Stimulated activated naive CD8-positive, alpha-beta T cell treated with anti-CD3 and anti-CD28 coated beads, Interleukin-15, amount 100 ng/mL, for 72 hours (primary cell): ENCODE measurements around the gene FANCL.
"Not testable (repeated sequence)": the region's sequence is repeated elsewhere in the genome, so short reads cannot be mapped to it uniquely, and the experiment has no call there.

Experiments
- ATAC-seq: fragments of 150-1000 bp; cut with Tn5 transposase; 2 replicates; pipeline ENCODE4 v1.10.0; 2021; ENCODE audit warnings: mild to moderate bottlenecking, moderate library complexity
- DNase-seq, 2 donors: peaks; one replicate each; pipeline ENCODE4 v3.0.0; 2021 to 2022
- H3K27ac Mint-ChIP-seq, 2 donors: one replicate each; pipeline ENCODE4 v1.8.0; 2022; ENCODE audit warnings: mild to moderate bottlenecking in 2 of 2, mixed read lengths in 2 of 2, moderate library complexity in 2 of 2
- H3K27me3 Mint-ChIP-seq: one replicate; pipeline ENCODE4 v1.8.0; 2022; ENCODE audit warnings: mixed read lengths
- H3K4me1 Mint-ChIP-seq: one replicate; pipeline ENCODE4 v1.8.0; 2022; ENCODE audit warnings: mild to moderate bottlenecking, mixed read lengths
- H3K4me3 Mint-ChIP-seq, 2 donors: one replicate each; pipeline ENCODE4 v1.8.0; 2022; ENCODE audit warnings: mild to moderate bottlenecking in 2 of 2, mixed read lengths in 2 of 2, moderate library complexity in 1 of 2
- H3K9me3 Mint-ChIP-seq, 2 donors: one replicate each; pipeline ENCODE4 v1.8.0; 2022; ENCODE audit warnings: mixed read lengths in 2 of 2

Gene FANCL

DNA sequence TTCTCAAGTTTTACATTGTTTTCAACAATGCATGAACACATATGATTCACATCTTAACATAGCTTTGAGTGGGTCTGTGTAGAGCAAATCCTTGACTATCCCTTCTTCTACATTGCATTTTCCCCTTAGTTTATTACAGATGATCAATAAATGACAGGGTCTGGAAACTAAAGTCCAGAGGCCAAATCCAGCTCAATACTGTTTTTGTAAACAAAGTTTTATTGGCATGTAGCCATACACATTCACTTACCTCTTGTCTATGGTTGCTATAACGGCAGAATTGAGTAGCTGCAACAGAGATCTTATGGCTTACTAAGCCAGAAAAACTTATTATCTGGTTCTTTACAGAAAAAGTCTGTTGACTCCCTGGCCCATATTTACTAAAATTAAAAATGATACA lies 12.8 kb downstream of the FANCL start:
- Mint-ChIP-seq H3K27ac (no peak overlapping the region), H3K4me1 (peaks cover 2% of the 10 kb centered on the region), H3K4me3 (no peak overlapping the region), H3K9me3 (no peaks in the 10 kb centered on the region), H3K27me3 (no peaks in the 10 kb centered on the region)
- DNase-seq (no peak), ATAC-seq (no peak)

DNA sequence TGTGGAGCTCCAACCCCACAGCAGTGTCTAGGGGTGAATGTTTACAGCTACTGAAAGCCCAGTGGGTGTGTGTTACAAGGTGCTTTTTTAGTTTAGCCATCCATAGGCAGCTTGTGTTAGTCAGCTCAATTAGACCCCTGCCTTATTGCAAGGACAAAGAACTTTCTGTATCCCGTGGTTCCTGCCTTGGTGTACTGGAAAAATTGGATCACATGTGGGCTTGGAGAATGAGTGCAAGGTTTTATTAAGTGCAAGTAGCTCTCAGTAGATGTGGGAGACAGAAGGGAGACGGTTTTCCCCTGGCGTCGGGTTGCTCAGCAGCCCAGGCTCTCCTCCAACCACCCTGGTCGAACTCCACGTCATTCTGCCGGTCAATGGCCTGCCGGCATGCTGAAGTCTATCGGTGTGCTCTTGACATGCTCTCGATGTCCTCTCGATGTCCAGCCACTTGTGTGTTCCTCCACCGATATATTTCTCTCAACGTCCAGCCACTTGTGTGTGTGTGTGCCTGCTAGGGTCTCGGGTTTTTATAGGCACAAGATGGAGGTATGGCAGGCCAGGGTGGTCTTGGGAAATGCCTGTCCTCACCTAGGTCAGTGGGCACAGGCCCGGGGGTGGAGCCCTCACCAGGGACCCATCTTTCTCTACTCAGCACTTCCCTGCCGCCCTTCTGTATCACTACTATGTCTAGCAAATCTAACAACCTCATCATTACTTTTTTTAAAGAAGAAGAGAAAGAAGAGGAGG lies 13.8 kb downstream of the FANCL start:
- no peak for DNase-seq
- no peak overlapping the region for H3K4me3 Mint-ChIP-seq
- H3K9me3 Mint-ChIP-seq: no peaks in the 10 kb centered on the region
- no peaks in the 10 kb centered on the region for H3K27me3 Mint-ChIP-seq
- ATAC-seq: no peak
- H3K27ac Mint-ChIP-seq: no peak overlapping the region
- H3K4me1 Mint-ChIP-seq: no peaks in the 10 kb centered on the region

DNA sequence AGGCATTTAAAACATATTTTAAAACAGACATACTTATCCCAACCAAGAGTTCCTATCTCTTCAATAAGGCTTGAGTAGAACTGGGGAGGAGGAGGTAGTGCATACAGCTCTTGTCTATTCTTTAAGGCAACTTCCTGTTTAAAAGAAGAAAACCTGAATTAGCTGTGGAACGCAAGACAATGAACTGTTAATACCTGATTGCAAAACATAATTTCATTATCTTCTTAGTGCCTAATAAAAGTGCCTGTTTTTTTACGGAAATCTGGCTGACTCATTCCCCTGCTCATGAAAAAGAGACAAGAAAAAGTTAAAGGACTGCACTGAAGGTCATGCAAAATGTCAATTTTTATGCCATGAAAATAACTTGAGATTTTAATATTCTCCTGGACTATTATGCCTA lies 19.2 kb downstream of the FANCL start:
- H3K27me3 Mint-ChIP-seq: no peaks in the 10 kb centered on the region
- no peak for DNase-seq
- H3K9me3 Mint-ChIP-seq: no peaks in the 10 kb centered on the region
- H3K4me3 Mint-ChIP-seq: no peak overlapping the region
- H3K27ac Mint-ChIP-seq: no peak overlapping the region
- no peaks in the 10 kb centered on the region for H3K4me1 Mint-ChIP-seq
- no peak for ATAC-seq

DNA sequence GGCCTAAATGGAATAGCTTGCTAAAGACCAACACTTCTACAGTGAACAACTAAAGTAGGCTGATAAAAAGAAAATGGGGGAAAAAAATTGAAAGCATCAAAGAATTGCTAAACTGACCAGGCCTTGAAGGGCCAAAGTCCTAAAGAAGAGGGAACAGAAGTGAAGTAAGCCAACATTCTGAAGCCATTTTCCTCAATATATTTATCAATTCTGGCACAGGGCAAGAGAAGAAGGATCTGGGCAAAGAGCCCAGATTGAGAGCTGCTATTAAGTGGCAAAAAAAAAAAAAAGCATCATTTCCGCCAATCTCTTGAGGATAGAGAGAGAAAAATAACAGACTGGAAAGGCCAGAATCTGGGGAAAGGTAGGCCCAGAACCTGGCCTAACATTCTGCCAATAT lies 25.7 kb downstream of the FANCL start:
- Mint-ChIP-seq H3K9me3 (peaks cover 9 to 18% of the 10 kb centered on the region in 2 donors), H3K27ac (no peak overlapping the region), H3K4me3 (no peak overlapping the region), H3K27me3 (no peaks in the 10 kb centered on the region), H3K4me1 (no peaks in the 10 kb centered on the region)
- no peak for DNase-seq
- no peak for ATAC-seq

DNA sequence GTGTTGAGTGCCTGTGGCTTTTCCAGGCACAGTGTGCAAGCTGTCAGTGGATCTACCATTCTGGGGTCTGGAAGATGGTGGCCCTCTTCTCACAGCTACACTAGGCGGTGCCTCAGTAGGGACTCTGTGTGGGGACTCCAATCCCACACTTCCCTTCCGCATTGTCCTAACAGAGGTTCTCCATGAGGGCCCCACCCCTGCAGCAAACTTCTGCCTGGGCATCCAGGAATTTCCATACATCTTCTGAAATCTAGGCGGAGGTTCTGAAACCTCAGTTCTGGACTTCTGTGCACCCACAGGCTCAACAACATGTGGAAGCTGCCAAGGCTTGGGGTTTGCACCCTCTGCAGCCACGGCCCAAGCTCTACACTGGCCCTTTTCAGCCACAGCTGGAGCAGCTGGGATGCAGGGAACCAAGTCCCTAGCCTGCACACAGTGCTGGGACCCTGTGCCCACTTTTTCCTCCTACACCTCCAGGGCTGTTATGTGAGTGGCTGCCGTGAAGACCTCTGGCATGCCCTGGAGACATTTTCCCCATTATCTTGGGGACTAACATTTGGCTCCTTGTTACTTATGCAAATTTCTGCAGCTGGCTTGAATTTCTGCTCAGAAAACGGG lies 30.1 kb downstream of the FANCL start:
- not testable (repeated sequence) for H3K27ac Mint-ChIP-seq, H3K4me3 Mint-ChIP-seq, ATAC-seq, H3K4me1 Mint-ChIP-seq, H3K27me3 Mint-ChIP-seq, DNase-seq
- H3K9me3 Mint-ChIP-seq: peaks cover 9 to 22% of the 10 kb centered on the region in 2 donors

DNA sequence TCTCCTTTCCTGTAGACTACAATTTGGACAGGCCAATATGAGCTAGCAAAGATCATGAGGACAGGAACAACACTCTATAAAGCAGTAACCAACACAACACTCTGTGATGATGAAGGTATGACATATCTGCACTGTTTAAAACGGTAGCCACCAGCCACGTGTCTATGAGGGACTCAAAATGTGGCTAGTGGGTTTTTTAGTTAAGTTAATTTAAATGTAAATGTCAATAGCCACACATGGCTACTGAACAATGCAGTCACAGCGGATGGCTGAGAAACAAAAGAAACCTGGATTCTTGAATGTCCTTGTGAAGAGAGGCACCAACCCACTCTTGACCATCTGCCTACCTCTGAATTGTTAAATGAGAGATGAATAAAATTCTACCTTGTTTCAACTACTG lies 33.9 kb downstream of the FANCL start:
- Mint-ChIP-seq H3K4me1 (no peaks in the 10 kb centered on the region), H3K4me3 (no peak overlapping the region), H3K27ac (no peak overlapping the region), H3K9me3 (peaks cover 9 to 22% of the 10 kb centered on the region in 2 donors), H3K27me3 (no peaks in the 10 kb centered on the region)
- ATAC-seq: no peak
- no peak for DNase-seq

DNA sequence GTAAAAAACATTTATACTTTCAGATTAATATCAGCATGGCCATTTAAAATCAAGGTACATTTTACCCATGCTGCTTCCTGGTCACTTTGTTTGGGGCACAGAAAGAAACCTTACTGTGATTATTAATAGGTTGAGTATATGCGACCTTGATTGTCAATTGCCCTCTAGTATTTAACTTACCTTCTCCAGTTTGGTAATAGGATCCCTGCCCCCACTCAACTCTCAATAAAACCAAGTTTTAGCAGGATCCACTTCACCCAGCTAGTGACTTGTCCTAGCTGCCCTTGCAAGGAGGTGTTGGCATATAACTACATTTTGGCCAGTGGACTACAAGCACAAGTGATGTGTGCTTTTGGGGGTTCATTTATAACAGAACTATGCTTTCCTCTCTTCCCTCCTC lies 34.3 kb downstream of the FANCL start:
- ATAC-seq (no peak), DNase-seq (no peak)
- Mint-ChIP-seq H3K4me1 (no peaks in the 10 kb centered on the region), H3K27me3 (no peaks in the 10 kb centered on the region), H3K27ac (no peak overlapping the region), H3K9me3 (peaks cover 5 to 18% of the 10 kb centered on the region in 2 donors), H3K4me3 (no peak overlapping the region)

DNA sequence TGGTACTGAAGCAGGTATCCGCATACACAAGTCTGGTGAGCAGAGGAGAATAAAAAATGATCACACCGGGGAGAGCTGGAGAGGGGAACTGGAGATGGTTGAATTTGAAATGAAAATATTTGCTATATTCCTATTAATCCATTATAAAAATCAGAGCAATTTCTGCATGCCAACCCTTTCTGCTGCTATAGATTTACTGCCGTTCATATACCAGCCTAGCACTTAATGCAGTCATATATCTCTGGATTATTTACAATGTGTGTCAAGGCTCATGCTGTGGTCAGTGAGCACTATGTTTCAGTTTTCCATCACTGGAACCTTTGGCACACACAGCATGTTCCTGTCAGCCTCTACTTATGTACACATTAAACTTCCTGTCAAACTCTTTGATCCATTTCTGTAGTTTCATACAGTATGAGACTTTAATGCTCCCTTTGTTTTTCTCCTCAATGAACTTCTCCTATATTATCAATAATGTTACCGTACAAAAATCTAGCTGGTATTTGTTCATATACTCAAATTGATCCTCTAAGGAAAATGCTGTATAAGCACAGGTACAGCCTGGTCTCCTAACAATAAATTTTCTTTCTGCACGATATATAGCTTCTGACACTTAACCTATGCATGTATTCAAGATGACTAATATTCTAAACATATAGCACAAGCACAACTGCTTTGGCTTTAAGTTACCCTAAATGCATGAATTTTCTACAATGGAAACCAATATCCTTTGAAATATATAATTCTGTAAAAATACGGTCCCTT lies 36.7 kb downstream of the FANCL start:
- no peak overlapping the region for H3K27ac Mint-ChIP-seq
- H3K4me1 Mint-ChIP-seq: no peaks in the 10 kb centered on the region
- ATAC-seq: no peak
- no peaks in the 10 kb centered on the region for H3K9me3 Mint-ChIP-seq
- H3K4me3 Mint-ChIP-seq: no peak overlapping the region
- DNase-seq: no peak
- no peaks in the 10 kb centered on the region for H3K27me3 Mint-ChIP-seq

DNA sequence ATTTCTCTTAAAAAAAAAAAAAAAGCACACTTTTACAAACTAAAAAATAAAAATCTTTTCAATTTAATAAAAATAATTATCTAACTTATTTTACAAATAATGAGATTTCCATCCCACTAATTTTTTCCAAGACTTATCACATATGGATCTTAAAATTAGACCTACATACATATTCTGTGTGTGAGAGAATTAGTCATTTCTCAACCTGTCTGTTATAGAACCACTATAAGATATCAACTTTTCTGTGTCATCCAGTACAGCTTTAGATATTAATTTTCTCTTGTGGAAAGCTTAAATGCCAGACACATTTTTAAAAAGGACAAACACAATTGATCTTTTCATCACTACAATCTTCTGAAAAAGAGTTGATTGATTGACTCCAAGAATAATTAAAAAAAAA lies 38.1 kb downstream of the FANCL start:
- no peak overlapping the region for H3K4me3 Mint-ChIP-seq
- no peaks in the 10 kb centered on the region for H3K9me3 Mint-ChIP-seq
- no peaks in the 10 kb centered on the region for H3K27me3 Mint-ChIP-seq
- no peak for DNase-seq
- no peaks in the 10 kb centered on the region for H3K4me1 Mint-ChIP-seq
- H3K27ac Mint-ChIP-seq: no peak overlapping the region
- no peak for ATAC-seq

DNA sequence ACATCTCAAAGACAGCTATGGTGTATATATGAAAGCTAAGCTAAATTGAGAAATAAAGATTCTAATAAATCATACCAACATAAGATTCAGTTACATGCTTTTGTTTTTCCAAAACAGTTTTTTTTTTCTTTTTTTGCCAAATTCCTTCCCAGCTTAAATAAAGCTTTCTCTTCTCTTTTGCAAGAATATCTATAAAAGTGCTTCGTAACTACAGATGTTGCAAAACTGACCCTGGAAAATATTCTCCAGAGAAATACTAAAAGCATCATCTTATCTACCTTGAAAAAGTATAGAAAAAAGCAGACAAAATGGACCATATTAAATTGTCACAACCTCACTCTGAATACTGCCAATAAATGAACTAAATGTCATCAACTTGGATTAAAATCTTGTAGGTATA lies 38.7 kb downstream of the FANCL start:
- Mint-ChIP-seq H3K4me1 (no peaks in the 10 kb centered on the region), H3K27me3 (no peaks in the 10 kb centered on the region), H3K4me3 (no peak overlapping the region), H3K27ac (peak overlapping the region in 1 of 2 donors; percentile 48), H3K9me3 (no peaks in the 10 kb centered on the region)
- no peak for DNase-seq
- no peak for ATAC-seq

DNA sequence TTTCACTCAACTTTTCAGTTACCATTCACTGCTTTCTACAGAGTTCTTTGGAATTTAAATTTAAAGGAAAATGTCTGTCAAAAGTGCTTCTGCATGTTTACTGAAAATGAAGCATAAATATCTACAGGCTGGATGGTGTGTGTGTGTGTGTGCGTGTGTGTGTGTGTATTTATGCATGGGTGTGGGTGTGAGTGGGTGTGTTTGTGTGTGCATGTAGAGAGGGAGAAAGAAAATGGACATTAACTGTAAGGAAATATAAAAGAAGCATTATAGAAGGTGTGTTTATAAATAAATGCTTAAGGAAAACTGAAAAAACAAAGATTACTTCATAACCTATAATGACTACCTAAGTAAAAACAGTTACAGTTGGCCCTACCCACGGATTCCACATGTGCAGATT lies 43.2 kb downstream of the FANCL start:
- H3K27ac Mint-ChIP-seq: no peak overlapping the region
- no peak for DNase-seq
- no peaks in the 10 kb centered on the region for H3K9me3 Mint-ChIP-seq
- H3K4me1 Mint-ChIP-seq: no peaks in the 10 kb centered on the region
- ATAC-seq: no peak
- no peak overlapping the region for H3K4me3 Mint-ChIP-seq
- no peaks in the 10 kb centered on the region for H3K27me3 Mint-ChIP-seq

DNA sequence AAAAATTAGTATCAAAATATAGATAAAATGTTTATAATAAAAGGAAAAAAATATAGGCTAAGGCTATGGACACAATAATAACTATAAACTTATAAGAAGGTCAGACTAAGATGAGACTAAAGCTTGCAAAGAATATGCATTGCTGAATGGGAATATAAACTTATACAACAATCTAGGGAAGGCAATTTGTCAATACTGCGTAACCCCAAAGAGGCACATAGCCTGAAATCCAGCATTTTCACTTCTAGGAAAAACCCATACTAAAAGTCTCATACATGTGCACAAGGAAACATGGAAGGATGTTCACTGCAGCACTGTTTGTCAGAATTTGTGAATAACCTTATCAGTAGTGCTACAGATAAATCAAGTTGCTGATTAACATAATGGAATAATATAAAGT lies 45.5 kb downstream of the FANCL start:
- H3K4me3 Mint-ChIP-seq: no peak overlapping the region
- no peaks in the 10 kb centered on the region for H3K4me1 Mint-ChIP-seq
- H3K9me3 Mint-ChIP-seq: no peaks in the 10 kb centered on the region

DNA sequence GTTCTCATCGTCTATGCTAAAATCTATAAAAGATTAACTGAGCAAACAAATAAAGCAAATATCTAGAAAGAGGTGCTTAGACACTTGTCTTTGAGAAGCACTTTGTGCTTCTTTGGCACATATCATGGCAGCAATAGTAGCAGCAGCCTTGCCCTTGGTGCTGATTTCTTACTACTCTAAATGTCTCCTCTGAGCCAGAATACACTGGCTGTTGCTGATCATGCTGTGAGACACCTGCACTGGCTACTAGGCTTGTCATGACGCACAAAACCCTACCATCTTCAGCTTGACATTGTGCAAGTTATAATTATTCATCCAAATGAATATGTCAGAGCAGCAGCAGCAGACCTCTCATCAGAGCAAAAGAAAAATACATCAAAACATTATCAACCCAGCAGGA lies 46.7 kb downstream of the FANCL start:
- Mint-ChIP-seq H3K27ac (no peak overlapping the region), H3K27me3 (no peaks in the 10 kb centered on the region), H3K9me3 (no peaks in the 10 kb centered on the region), H3K4me1 (no peaks in the 10 kb centered on the region), H3K4me3 (no peak overlapping the region)
- DNase-seq (no peak), ATAC-seq (no peak)

More for the DNA sequence above, 45.5 kb downstream of the FANCL start:
- Mint-ChIP-seq H3K27ac (no peak overlapping the region), H3K27me3 (no peaks in the 10 kb centered on the region)
- DNase-seq: no peak
- ATAC-seq: no peak

DNA sequence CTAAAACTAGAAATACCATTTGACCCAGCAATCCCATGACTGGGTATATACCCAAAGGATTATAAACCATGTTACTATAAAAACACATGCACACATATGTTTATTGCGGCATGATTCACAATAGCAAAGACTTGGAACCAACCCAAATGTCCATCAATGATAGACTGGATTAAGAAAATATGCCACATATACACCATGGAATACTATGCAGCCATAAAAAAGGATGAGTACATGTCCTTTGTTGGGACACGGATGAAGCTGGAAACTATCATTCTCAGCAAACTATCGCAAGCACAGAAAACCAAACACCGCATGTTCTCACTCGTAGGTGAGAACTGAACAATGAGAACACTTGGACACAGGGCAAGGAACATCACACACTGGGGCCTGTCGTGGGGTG lies 54.1 kb downstream of the FANCL start:
- not testable (repeated sequence) for DNase-seq, H3K27me3 Mint-ChIP-seq, H3K4me1 Mint-ChIP-seq, H3K4me3 Mint-ChIP-seq, H3K9me3 Mint-ChIP-seq, ATAC-seq, H3K27ac Mint-ChIP-seq

DNA sequence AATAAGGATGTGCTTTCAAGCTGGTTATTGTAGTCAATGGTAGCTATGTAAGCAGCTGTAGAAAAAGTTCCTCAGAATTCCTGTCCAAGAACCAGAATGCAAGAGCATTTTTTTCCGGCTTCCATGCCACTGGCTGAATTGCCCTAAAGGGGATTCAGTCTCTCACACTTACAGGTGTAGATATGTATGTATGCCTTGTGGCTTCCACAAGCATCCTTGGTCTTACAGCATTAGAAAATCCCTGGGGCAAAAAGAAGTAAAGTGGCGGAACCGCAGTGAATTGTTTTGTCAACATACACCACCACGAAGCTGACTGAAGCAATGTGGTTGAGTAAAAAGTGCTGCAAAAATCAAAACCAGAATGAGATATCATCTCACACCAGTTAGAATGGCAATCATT lies 54.6 kb downstream of the FANCL start:
- ATAC-seq: no peak
- H3K27me3 Mint-ChIP-seq: no peaks in the 10 kb centered on the region
- no peaks in the 10 kb centered on the region for H3K9me3 Mint-ChIP-seq
- H3K4me3 Mint-ChIP-seq: no peak overlapping the region
- no peak for DNase-seq
- no peaks in the 10 kb centered on the region for H3K4me1 Mint-ChIP-seq
- H3K27ac Mint-ChIP-seq: no peak overlapping the region

DNA sequence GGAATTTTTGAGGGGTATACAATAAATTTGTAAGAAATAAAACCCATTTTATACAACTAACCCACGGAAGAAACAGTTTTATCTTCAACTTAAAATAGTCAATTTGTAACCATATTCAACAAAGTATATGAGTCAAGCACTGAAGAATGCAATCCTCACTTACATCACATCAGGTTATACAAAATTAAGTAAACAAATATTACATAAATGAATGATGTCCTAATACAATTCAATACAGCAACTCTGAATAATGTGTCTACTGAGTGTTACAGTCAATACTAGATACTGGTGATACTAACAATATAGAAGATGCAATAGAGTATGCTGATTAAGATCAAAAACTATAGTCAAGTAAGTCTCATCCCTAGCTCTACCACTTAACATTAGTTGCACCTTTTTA lies 58.6 kb downstream of the FANCL start:
- H3K27me3 Mint-ChIP-seq: no peaks in the 10 kb centered on the region
- ATAC-seq (no peak), DNase-seq (no peak)
- no peak overlapping the region for H3K27ac Mint-ChIP-seq
- no peak overlapping the region for H3K4me3 Mint-ChIP-seq
- H3K9me3 Mint-ChIP-seq: peaks cover 0 to 7% of the 10 kb centered on the region in 2 donors
- H3K4me1 Mint-ChIP-seq: no peaks in the 10 kb centered on the region
